Choroid plexus epithelial cell (primary cell): ENCODE results near the gene METTL13.

Experiments
- DNase-seq: peaks from one replicate; pipeline ENCODE4 v3.0.0-alpha.2; 2010; ENCODE audit warnings: low read depth
- H3K4me3 ChIP-seq: 2 replicates; pipeline ENCODE4 v1.5.1; 2011; ENCODE audit warnings: low read depth, mild to moderate bottlenecking, control low read depth, low read length, moderate library complexity
- CTCF ChIP-seq: conservative IDR thresholded peaks from 2 replicates; pipeline ENCODE4 v1.5.1; 2011; ENCODE audit warnings: low read depth, mild to moderate bottlenecking, control low read depth, inconsistent platforms, low read length, moderate library complexity

Gene METTL13

GRCh38 chr1:171753182-171753581 lies 28.3 kb upstream of the METTL13 start:
- DNase-seq: no peak
- TF ChIP-seq CTCF: no peak
- H3K4me3 ChIP-seq: no peak overlapping the region

- DNase-seq: no peak
- H3K4me3 ChIP-seq: no peak overlapping the region
- TF ChIP-seq CTCF: no peak
Observed at GRCh38 chr1:171753685-171754352, 27.6 kb upstream of the METTL13 start.

GRCh38 chr1:171754353-171754705 lies 27.1 kb upstream of the METTL13 start:
- DNase-seq: peak; percentile 73
- no peak for TF ChIP-seq CTCF
- H3K4me3 ChIP-seq: no peak overlapping the region

GRCh38 chr1:171754971-171755370 lies 26.5 kb upstream of the METTL13 start:
- H3K4me3 ChIP-seq: no peak overlapping the region
- TF ChIP-seq CTCF: no peak
- DNase-seq: peak; percentile 55

GRCh38 chr1:171756856-171757255 lies 24.6 kb upstream of the METTL13 start:
- no peak for TF ChIP-seq CTCF
- H3K4me3 ChIP-seq: no peak overlapping the region
- DNase-seq: no peak

- no peak overlapping the region for H3K4me3 ChIP-seq
- no peak for DNase-seq
Observed at GRCh38 chr1:171758011-171758410, 23.4 kb upstream of the METTL13 start.

More at GRCh38 chr1:171758011-171758410, 23.4 kb upstream of the METTL13 start:
- no peak for TF ChIP-seq CTCF
